Neural crest cell (in vitro differentiated cells): Measurements from ENCODE around the gene NUDT14. TPM values are rescaled to one million over a fixed set of nuclear protein-coding genes. Genes with fewer than 3 reads are reported as not detected.
A peak's percentile ranks its signal among the peaks of the same experiment; 100 is the strongest.

Experiments used
- DNase-seq: peaks from one replicate; pipeline ENCODE4 v3.0.0; 2021; ENCODE audit warnings: low read depth, mixed read lengths, low spot score
- H3K27ac Mint-ChIP-seq: one replicate; pipeline ENCODE4 v1.8.0; 2021; ENCODE audit warnings: mild to moderate bottlenecking, mixed read lengths; ENCODE audit not compliant: unreplicated experiment
- H3K27me3 Mint-ChIP-seq: 2 replicates; pipeline ENCODE4 v1.8.0; 2021; ENCODE audit warnings: low read depth, mild to moderate bottlenecking, mixed read lengths
- H3K36me3 Mint-ChIP-seq: 2 replicates; pipeline ENCODE4 v1.8.0; 2021; ENCODE audit warnings: low read depth, mild to moderate bottlenecking, mixed read lengths
- H3K4me1 Mint-ChIP-seq: 2 replicates; pipeline ENCODE4 v1.8.0; 2021; ENCODE audit warnings: mixed read lengths
- H3K4me3 Mint-ChIP-seq: one replicate; pipeline ENCODE4 v1.8.0; 2021; ENCODE audit warnings: mild to moderate bottlenecking, mixed read lengths
- H3K9me3 Mint-ChIP-seq: 2 replicates; pipeline ENCODE4 v1.8.0; 2021; ENCODE audit warnings: mixed read lengths
- total RNA-seq: library from RNA; stranded (reverse); gene quantifications from 2 replicates; pipeline ENCODE4 v1.2.1, GENCODE V29; 2021
- TF ChIP-seq, protein P1 (sequence below): fragments of 200-600 bp; sonication (generic); conservative IDR thresholded peaks from 2 replicates; pipeline ENCODE4 v1.5.0; 2021; ENCODE audit warnings: antibody characterized with exemption, mild to moderate bottlenecking

NUDT14 gene
- total RNA-seq, 1 donor from 2014 or later: 25.6 TPM

GRCh38 chr14:105200641-105201040 is 19.5 kb upstream of the NUDT14 start:
- no peak overlapping the region for H3K27ac Mint-ChIP-seq
- no peaks in the 10 kb centered on the region for H3K36me3 Mint-ChIP-seq
- H3K27me3 Mint-ChIP-seq: peaks cover 21% of the 10 kb centered on the region
- peaks cover 11% of the 10 kb centered on the region for H3K4me1 Mint-ChIP-seq
- no peak for DNase-seq
- TF ChIP-seq, protein P1, sequence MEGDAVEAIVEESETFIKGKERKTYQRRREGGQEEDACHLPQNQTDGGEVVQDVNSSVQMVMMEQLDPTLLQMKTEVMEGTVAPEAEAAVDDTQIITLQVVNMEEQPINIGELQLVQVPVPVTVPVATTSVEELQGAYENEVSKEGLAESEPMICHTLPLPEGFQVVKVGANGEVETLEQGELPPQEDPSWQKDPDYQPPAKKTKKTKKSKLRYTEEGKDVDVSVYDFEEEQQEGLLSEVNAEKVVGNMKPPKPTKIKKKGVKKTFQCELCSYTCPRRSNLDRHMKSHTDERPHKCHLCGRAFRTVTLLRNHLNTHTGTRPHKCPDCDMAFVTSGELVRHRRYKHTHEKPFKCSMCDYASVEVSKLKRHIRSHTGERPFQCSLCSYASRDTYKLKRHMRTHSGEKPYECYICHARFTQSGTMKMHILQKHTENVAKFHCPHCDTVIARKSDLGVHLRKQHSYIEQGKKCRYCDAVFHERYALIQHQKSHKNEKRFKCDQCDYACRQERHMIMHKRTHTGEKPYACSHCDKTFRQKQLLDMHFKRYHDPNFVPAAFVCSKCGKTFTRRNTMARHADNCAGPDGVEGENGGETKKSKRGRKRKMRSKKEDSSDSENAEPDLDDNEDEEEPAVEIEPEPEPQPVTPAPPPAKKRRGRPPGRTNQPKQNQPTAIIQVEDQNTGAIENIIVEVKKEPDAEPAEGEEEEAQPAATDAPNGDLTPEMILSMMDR: no peak
- peak overlapping the region; percentile 23 for H3K4me3 Mint-ChIP-seq
- no peaks in the 10 kb centered on the region for H3K9me3 Mint-ChIP-seq

DNA sequence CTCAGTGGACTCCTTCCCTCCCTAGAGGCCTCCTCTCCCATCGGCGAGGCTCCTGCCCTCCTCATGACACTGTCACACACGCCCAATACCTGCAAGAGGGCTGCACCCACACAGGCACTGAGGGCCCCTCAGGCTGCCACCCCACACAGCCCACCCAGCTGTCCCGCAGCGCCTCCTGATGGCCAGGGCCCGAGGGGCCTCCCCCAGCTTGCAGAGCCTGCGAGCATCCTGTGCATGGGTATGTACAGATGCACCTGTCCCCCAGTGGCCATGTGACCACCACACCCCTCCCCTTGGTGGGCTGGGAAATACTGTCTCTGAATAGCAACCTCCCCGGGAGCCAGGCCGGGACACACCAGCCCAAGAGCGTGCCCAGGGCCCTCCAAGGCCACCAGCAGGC is 19.0 kb upstream of the NUDT14 start:
- Mint-ChIP-seq H3K4me1 (peaks cover 14% of the 10 kb centered on the region), H3K36me3 (no peaks in the 10 kb centered on the region), H3K27me3 (peaks cover 21% of the 10 kb centered on the region), H3K4me3 (peak overlapping the region; percentile 23), H3K9me3 (no peaks in the 10 kb centered on the region), H3K27ac (no peak overlapping the region)
- DNase-seq: no peak
- TF ChIP-seq, protein P1: no peak

DNA sequence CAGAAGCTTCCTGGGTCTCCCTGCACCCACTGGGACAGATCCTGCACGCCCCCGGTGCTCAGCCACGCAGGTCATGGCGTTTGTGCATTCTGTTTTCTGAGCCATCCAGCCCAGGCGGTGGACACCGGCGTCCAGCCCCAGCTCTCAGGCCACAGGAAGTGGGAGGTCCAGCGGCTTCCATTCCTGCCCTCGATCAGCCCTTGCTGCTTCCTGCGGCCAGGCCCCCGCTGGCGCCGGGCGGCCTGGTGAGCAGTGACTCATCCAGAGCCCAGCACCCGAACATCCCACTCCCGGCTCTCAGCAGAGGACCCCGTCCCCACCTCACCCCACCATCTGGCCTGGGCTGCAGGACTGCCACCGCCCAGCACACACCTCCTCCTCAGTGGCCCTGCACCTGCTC is 18.0 kb upstream of the NUDT14 start:
- H3K36me3 Mint-ChIP-seq: no peaks in the 10 kb centered on the region
- H3K4me3 Mint-ChIP-seq: peak overlapping the region; percentile 38
- peaks cover 20% of the 10 kb centered on the region for H3K4me1 Mint-ChIP-seq
- TF ChIP-seq, protein P1: no peak
- H3K9me3 Mint-ChIP-seq: no peaks in the 10 kb centered on the region
- H3K27ac Mint-ChIP-seq: no peak overlapping the region
- DNase-seq: no peak
- peaks cover 28% of the 10 kb centered on the region for H3K27me3 Mint-ChIP-seq

- no peaks in the 10 kb centered on the region for H3K9me3 Mint-ChIP-seq
- peak overlapping the region; percentile 38 for H3K4me3 Mint-ChIP-seq
- peaks cover 24% of the 10 kb centered on the region for H3K4me1 Mint-ChIP-seq
- H3K27me3 Mint-ChIP-seq: peaks cover 33% of the 10 kb centered on the region
- TF ChIP-seq, protein P1: peak; percentile 43
- H3K36me3 Mint-ChIP-seq: no peaks in the 10 kb centered on the region
- no peak overlapping the region for H3K27ac Mint-ChIP-seq
- DNase-seq: no peak
These were observed 17.5 kb upstream of the NUDT14 start for GRCh38 chr14:105198588-105198987.

- TF ChIP-seq, protein P1: no peak
- H3K27ac Mint-ChIP-seq: no peak overlapping the region
- peaks cover 32% of the 10 kb centered on the region for H3K27me3 Mint-ChIP-seq
- H3K4me3 Mint-ChIP-seq: no peak overlapping the region
- no peaks in the 10 kb centered on the region for H3K36me3 Mint-ChIP-seq
- DNase-seq: no peak
- H3K9me3 Mint-ChIP-seq: no peaks in the 10 kb centered on the region
- H3K4me1 Mint-ChIP-seq: peaks cover 28% of the 10 kb centered on the region
These were observed 16.1 kb upstream of the NUDT14 start for GRCh38 chr14:105197211-105197641.
